ENCODE data around the gene ECM2.

Gene ECM2

DNA sequence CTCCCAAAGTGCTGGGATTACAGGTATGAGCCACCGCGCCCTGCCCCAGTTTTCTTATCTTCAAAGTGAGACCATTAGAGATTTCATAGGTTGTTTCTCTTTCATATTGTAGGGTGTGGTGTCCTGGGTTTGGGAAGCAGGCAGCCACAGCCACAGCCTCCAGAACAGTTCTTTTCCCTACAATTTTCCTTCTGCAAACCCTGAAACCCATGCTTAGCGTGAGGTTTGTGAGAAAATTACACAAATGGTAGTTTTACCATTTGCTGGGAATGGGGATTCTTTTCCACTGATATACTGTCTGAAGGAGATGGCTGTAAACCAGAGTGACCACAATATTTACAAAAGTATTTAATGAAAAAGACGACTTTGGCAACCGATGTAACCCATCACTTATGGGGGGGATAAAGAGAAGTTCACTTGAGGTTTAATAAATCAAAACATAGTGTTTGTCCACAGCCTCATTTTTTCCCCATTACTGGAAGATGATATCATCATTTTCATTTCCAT lies 26.7 kb upstream of the ECM2 start:
- H3K4me3 ChIP-seq (ENCODE audit: low read depth, low read length) = no peak overlapping the region
- TF ChIP-seq, protein P1, sequence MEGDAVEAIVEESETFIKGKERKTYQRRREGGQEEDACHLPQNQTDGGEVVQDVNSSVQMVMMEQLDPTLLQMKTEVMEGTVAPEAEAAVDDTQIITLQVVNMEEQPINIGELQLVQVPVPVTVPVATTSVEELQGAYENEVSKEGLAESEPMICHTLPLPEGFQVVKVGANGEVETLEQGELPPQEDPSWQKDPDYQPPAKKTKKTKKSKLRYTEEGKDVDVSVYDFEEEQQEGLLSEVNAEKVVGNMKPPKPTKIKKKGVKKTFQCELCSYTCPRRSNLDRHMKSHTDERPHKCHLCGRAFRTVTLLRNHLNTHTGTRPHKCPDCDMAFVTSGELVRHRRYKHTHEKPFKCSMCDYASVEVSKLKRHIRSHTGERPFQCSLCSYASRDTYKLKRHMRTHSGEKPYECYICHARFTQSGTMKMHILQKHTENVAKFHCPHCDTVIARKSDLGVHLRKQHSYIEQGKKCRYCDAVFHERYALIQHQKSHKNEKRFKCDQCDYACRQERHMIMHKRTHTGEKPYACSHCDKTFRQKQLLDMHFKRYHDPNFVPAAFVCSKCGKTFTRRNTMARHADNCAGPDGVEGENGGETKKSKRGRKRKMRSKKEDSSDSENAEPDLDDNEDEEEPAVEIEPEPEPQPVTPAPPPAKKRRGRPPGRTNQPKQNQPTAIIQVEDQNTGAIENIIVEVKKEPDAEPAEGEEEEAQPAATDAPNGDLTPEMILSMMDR (IDR thresholded peaks at IDR 0.05; ENCODE audit: borderline replicate concordance, insufficient read depth, low read depth, low read length) = no peak

DNA sequence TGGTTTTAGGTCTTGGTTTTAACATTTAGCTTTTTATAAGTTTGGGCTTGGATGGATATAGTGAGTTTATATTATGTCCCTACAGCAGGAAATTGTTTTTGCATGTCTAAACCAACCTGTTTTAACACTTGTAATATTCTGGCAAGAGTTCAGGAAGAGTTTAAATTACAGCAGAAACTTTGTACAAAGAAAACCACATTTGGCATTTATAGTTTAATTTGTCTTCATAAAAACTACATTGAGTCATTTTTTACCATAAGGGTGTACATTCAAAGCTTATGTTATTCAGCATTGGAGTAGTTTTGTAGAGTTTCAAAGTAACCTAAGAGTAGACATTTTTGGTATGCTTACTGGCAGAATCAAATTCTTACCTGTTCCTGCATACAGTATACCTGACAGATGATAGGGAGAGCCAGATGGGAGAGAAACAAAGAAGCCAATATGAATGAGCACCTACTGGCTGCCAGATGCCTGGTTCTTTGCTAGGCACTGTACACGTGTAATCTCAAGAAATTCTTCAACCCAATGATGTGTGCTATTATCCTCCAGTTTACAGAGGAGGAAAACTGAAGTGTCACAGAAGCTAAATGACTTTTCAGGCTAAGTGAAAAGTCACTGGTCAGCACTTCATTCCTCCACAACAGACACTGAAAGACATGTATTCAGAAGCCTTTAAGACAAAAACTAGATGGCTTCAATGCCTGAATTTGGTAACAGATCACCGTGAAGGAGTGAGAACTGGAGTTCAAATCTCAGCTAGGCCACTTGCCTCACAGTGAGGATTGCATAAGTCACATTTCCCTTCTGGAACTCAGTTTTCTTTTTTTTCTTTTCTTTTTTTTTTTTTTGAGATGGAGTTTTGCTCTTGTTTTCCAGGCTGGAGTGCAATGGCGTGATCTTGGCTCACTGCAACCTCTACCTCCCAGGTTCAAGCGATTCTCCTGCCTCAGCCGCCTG lies 25.9 kb upstream of the ECM2 start:
- no peak overlapping the region for H3K4me3 ChIP-seq (ENCODE audit: low read depth, low read length)
- TF ChIP-seq, protein P1 (IDR thresholded peaks at IDR 0.05; ENCODE audit: borderline replicate concordance, insufficient read depth, low read depth, low read length) = no peak

DNA sequence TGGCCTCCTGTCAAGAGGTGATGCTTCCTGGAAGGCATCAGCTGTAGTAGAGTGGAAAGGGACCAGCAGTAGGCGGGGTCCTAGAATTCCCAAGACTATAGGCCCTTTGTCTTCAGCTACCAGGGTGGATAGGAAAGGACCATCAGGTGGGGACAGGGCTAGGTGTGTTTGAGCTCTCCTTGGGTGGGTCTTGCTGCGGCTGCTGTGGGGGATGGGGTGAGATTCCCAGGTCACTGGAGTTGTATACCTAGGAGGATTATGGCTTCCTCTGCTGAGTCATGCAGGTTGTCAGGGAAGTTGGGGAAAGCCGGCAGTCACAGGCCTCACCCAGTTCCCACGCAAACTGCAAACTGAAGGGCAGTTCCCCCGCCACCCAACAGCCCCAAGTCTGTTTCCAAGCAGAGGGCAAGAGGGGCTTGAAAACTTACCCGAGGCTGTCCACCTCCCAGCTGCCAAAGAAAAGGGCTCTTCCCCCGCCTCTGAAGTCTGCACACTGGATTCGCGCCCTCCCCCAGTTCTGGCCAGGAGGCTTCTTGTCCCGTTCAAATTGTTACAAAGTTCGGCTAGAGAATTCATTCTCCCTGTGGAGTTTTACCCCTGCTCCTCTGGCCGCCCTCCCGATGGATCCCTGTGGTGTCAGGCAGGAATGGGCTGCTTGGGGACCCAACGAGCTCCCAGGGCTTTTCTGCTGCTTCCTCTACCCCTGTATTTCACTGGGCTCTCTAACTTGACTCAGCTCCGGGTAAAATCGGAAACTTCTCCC lies 23.0 kb upstream of the ECM2 start:
- H3K4me3 ChIP-seq (ENCODE audit: low read depth, low read length) = no peak overlapping the region
- TF ChIP-seq, protein P1 (IDR thresholded peaks at IDR 0.05; ENCODE audit: borderline replicate concordance, insufficient read depth, low read depth, low read length) = no peak

DNA sequence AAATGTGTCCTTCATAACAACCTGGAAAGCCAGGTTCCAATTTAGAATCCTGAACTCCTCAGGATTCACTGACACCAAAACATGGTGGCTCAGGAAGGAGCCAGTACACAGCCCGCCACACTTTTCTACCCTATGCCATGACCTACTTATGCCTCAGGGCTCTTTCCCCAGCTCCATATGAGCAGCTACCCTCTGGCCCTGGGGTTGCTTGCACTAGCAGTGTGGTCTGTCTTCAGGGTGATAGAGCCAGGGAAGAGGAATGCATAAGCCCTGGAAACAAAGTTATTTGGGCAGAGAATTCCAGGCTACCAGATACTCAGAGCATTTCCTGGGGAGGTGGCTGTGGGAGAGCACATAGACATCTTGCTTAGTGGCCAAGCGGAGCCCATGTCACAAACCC lies 15.0 kb upstream of the ECM2 start:
- TF ChIP-seq, protein P1 (IDR thresholded peaks at IDR 0.05; ENCODE audit: borderline replicate concordance, insufficient read depth, low read depth, low read length) = no peak

DNA sequence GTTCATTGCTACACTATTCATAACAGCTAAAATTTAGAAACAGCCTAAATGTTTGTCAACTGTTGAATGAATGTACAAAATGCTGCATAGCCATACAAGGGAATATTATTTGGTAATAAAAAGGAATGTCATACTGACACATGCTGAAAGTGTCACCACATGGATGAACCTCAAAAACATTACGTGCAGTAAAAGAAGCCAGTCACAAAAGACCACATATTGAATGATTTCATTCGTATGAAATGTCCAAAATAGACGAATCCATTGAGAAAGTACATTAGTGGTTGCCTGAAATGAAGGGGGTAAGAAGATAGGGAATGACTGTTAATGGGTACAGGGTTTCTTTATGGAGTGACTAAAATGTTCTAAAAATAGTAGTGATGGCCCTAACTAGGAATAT lies 11.6 kb upstream of the ECM2 start:
- TF ChIP-seq, protein P1 (IDR thresholded peaks at IDR 0.05; ENCODE audit: borderline replicate concordance, insufficient read depth, low read depth, low read length) = no peak

More for the DNA sequence above, 15.0 kb upstream of the ECM2 start:
- no peak overlapping the region for H3K4me3 ChIP-seq (ENCODE audit: low read depth, low read length)

DNA sequence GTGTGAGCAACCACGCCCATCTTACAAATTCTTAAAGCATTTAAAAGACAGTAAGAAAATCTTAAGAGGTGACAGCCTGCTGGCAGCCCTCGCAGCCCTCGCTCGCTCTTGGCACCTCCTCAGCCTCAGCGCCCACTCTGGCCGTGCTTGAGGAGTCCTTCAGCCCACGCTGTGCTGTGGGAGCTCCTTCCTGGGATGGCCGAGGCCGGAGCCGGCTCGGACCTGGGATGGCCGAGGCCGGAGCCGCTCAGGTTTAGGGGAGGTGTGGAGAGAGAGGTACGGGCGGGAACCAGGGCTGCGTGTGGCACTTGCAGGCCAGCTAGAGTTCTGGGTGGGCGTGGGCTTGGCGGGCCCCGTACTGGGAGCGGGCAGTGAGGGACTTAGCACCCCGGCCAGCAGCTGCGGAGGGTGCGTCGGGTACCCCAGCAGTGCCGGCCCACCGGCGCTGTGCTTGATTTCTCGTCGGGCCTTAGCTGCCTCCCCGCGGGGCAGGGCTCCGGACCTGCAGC lies 9.3 kb upstream of the ECM2 start:
- H3K4me3 ChIP-seq (ENCODE audit: low read depth, low read length) = no peak overlapping the region
- TF ChIP-seq, protein P1 (IDR thresholded peaks at IDR 0.05; ENCODE audit: borderline replicate concordance, insufficient read depth, low read depth, low read length) = no peak

More for the DNA sequence above, 11.6 kb upstream of the ECM2 start:
- H3K4me3 ChIP-seq (ENCODE audit: low read depth, low read length) = no peak overlapping the region
